Measurements from ENCODE around the gene BAZ1B.

- TF ChIP-seq ZBTB43 (CRISPR knock-in tag; IDR thresholded peaks at IDR 0.05) (no peak), CTCF (IDR thresholded peaks at IDR 0.05) (no peak), MAX (CRISPR knock-in tag; IDR thresholded peaks at IDR 0.05) (no peak), ATF1 (CRISPR knock-in tag; IDR thresholded peaks at IDR 0.05) (no peak), PRDM15 (CRISPR knock-in tag; IDR thresholded peaks at IDR 0.05) (no peak), NR2C2 (CRISPR knock-in tag; IDR thresholded peaks at IDR 0.05) (no peak), CBFB (CRISPR knock-in tag; IDR thresholded peaks at IDR 0.05; ENCODE audit: low read depth) (no peak), ZBTB21 (CRISPR knock-in tag; IDR thresholded peaks at IDR 0.05; ENCODE audit: borderline replicate concordance) (no peak), TEAD4 (CRISPR knock-in tag; IDR thresholded peaks at IDR 0.05) (no peak)
Observed at GRCh38 chr7:73443548-73444255, 78.4 kb downstream of the BAZ1B start.

Measured in WTC11 (cell line).